HL-60/S4 treated with phorbol 12-myristate 13-acetate at 8.2 ng/mL for 4 days and 3 days (cell line): ENCODE measurements around the gene PTPRN2.

Experiments
- in situ Hi-C: fragments of 300-500 bp; cut with MboI; formaldehyde crosslinking; loops from 2 replicates; pipeline ENCODE4 v1.15.0; 2022; ENCODE audit warnings: low sequenced_read_pairs

The PTPRN2 gene

GRCh38 chr7:157682946-157683746 is 904.5 kb downstream of the PTPRN2 start:
- in situ Hi-C loops = no loop called here

GRCh38 chr7:157682064-157682945 is 905.3 kb downstream of the PTPRN2 start:
- in situ Hi-C loops = no loop called here

GRCh38 chr7:157679607-157680006 is 908.0 kb downstream of the PTPRN2 start:
- in situ Hi-C loops = no loop called here

GRCh38 chr7:157678501-157678900 is 909.1 kb downstream of the PTPRN2 start:
- in situ Hi-C loops = no loop called here

- in situ Hi-C loops = no loop called here
Observed at GRCh38 chr7:157676456-157677255, 911.0 kb downstream of the PTPRN2 start.

GRCh38 chr7:157676001-157676400 is 911.6 kb downstream of the PTPRN2 start:
- in situ Hi-C loops = no loop called here

- in situ Hi-C loops = no loop called here
Observed at GRCh38 chr7:157675427-157675927, 912.1 kb downstream of the PTPRN2 start.

GRCh38 chr7:157674715-157675426 is 912.8 kb downstream of the PTPRN2 start:
- in situ Hi-C loops = no loop called here

- in situ Hi-C loops = no loop called here
Observed at GRCh38 chr7:157674027-157674714, 913.5 kb downstream of the PTPRN2 start.

GRCh38 chr7:157673573-157673972 is 914.0 kb downstream of the PTPRN2 start:
- in situ Hi-C loops = no loop called here

GRCh38 chr7:157671358-157672255 is 916.0 kb downstream of the PTPRN2 start:
- in situ Hi-C loops = no loop called here

GRCh38 chr7:157670490-157671357 is 916.9 kb downstream of the PTPRN2 start:
- in situ Hi-C loops = no loop called here

GRCh38 chr7:157669768-157670351 is 917.8 kb downstream of the PTPRN2 start:
- in situ Hi-C loops = no loop called here

- in situ Hi-C loops = no loop called here
Observed at GRCh38 chr7:157668884-157669767, 918.5 kb downstream of the PTPRN2 start.

- in situ Hi-C loops = no loop called here
Observed at GRCh38 chr7:157668221-157668883, 919.3 kb downstream of the PTPRN2 start.

- in situ Hi-C loops = no loop called here
Observed at GRCh38 chr7:157667731-157668130, 919.9 kb downstream of the PTPRN2 start.
